Adrenal gland (tissue), 12 donors: ENCODE results near the gene DSCAML1. TPM values are rescaled to one million over a fixed set of nuclear protein-coding genes. Genes with fewer than 3 reads are reported as not detected.

Source experiments
- DNase-seq, 7 donors: peaks; one replicate each; pipeline ENCODE4 v3.0.0-alpha.2; 2019 to 2020
- H3K27ac ChIP-seq, 5 donors: fragments of 200-600 bp; sonication (generic) in 4 of 5; 1 replicate in 3 of 5; 2 replicates in 2 of 5; pipeline versions ENCODE4 v1.5.1 to v1.8.0; 2016 to 2020; ENCODE audit warnings: mild to moderate bottlenecking in 1 of 5
- H3K27me3 ChIP-seq: fragments of 200-600 bp; 2 replicates; pipeline ENCODE4 v1.8.0; 2021
- H3K36me3 ChIP-seq, 2 donors: fragments of 200-600 bp; replicated peaks in 1 of 2; 1 replicate in 1 of 2; 2 replicates in 1 of 2; pipeline versions ENCODE4 v1.5.1 to v1.8.0; 2018 to 2022
- H3K4me1 ChIP-seq, 2 donors: fragments of 200-600 bp; replicated peaks in 1 of 2; 1 replicate in 1 of 2; 2 replicates in 1 of 2; pipeline versions ENCODE4 v1.5.1 to v1.8.0; 2018 to 2021
- H3K4me3 ChIP-seq, 4 donors: fragments of 200-600 bp; sonication (generic) in 3 of 4; one replicate each; pipeline ENCODE4 v1.5.1; 2016 to 2018
- H3K9me3 ChIP-seq, 3 donors: fragments of 200-600 bp; sonication (generic) in 1 of 3; replicated peaks in 1 of 3; 1 replicate in 2 of 3; 2 replicates in 1 of 3; pipeline versions ENCODE4 v1.5.1 to v1.8.0; 2016 to 2021
- CTCF ChIP-seq, 6 experiments: fragments of 450-650 bp in 4 of 6; fragments of 200-600 bp in 2 of 6; sonication (generic) in 1 of 6; IDR thresholded peaks; 1 replicate in 5 of 6; 2 replicates in 1 of 6; pipeline versions ENCODE4 v1.5.1 to v1.8.0; 2016 to 2021; ENCODE audit warnings: antibody characterized with exemption in 6 of 6, mild to moderate bottlenecking in 2 of 6, moderate library complexity in 1 of 6
- POLR2A ChIP-seq, 2 donors: fragments of 450-650 bp; IDR thresholded peaks; one replicate each; pipeline ENCODE4 v1.6.1; 2017; ENCODE audit warnings: antibody characterized with exemption in 2 of 2, mild to moderate bottlenecking in 2 of 2, moderate library complexity in 1 of 2
- WGBS, 4 donors: extraction: QIAGEN DNeasy Blood & Tissue Kit in 2 of 4; methylation state at CpG; one replicate each; pipeline versions ENCODE4 v1.1.5 to v1.1.7; 2013 to 2017; 5-methylcytosine and 5-hydroxymethylcytosine counted together
- intact Hi-C, 2 donors: fragments of 100-400 bp; cut with DNase I; formaldehyde crosslinking; loops; one replicate each; pipeline versions ENCODE4 v1.14.1 to v1.15.0; 2022 to 2023
- polyA plus RNA-seq, 3 donors: library from polyadenylated mRNA; stranded (reverse); fragments of 200-250 nt in 2 of 3; fragments of 350-450 nt in 1 of 3; fragmentation: Illumina TruSeq in 1 of 3; extraction: RNeasy Lipid Tissue Mini Kit (QIAGEN cat#74804) in 1 of 3; gene quantifications; one replicate each; pipeline ENCODE4 v1.2.3, GENCODE V29; 2013 to 2014
- total RNA-seq, 9 donors: library from RNA; depleted of rRNA in 4 of 9; stranded (reverse); fragments of >200 nt in 4 of 9; fragments of 120-200 nt in 1 of 9; fragmentation: NEBNext Ultra II Directional in 1 of 9; extraction: Animal tissue kit (Norgen Biotek cat#: 25700) in 1 of 9; gene quantifications; one replicate each; pipeline versions ENCODE4 v1.1.0 to v1.2.4, GENCODE V29; 2013 to 2023
- donor health status: healthy with polysubstance abuse.
- donor health status: Bipolar disorder and iron deficiency.
- donor health status: DM: yes; HTN: yes; CAD: no.
- donor health status: DM: no; HTN: no; CAD: no.
- donor health status: DM: no; HTN: no; CAD: no.
- donor health status: DM: yes; HTN: yes; CAD: no.

DSCAML1 gene
- total and polyA plus RNA-seq, 12 donors = 0.09 to 1.9 (median 0.55) TPM; not detected in 1

DNA sequence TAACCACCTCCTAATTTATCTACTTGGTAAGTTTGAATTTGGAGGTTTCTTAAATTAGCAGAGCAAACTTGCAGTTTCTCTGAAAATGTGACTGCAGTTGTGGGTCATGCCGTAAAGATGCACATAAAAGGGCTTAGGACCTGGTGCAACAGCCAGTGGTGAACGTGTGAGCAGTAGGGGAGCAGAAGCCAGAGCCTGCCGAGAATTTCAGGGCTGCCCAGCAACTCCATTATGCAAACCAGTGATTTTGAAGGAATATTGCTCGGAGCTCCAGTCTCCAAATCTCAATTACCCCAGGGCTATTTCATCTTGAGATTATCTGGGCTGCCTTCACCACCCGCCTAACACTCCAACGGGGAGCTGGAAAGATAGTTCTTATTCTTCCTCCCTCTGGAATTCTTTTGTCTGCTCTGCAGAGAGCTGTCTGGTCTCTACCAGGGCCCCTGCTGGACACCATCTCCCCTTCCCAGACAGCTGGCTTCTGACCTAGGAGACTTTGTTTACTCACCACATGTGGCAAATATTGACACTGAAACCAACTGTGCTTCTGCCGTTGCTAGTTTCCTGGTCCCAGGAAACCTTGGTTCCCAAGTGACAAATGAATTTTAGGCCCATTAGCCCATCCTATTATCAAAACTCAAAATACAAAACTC, 93.9 kb downstream of the DSCAML1 start:
- TF ChIP-seq CTCF (IDR thresholded peaks at IDR 0.05) = no peak
- TF ChIP-seq POLR2A (IDR thresholded peaks at IDR 0.05) = no peak
- intact Hi-C loops = no loop called here
- no peaks in the 10 kb centered on the region for H3K27me3 ChIP-seq
- no peak overlapping the region for H3K27ac ChIP-seq
- WGBS, 4 donors = 63 to 75% (median 69%) methylated on average over 7 of the region's 7 CpGs
- H3K36me3 ChIP-seq = no peaks in the 10 kb centered on the region
- no peak for DNase-seq
- no peaks in the 10 kb centered on the region for H3K4me1 ChIP-seq
- no peaks in the 10 kb centered on the region for H3K9me3 ChIP-seq
- H3K4me3 ChIP-seq = no peak overlapping the region

DNA sequence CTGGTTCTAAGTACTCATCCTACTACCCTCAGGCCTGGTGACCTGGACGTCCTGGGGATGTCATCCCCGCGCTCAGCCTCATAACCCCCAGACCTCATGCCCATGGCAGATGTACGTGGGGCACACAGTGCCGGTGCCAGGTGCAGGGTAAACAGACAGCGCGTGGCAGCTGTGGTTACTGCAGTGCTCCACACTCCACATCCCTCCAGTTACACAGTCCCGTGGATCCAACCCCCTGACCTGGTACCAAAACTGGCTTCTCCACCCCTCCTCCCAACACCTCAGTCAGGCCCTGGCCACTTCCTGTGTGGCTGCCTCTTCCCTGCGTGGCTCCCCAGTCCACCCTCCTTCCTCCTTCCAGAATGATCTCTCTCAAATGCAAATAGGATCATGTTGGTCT, 95.2 kb downstream of the DSCAML1 start:
- WGBS, 4 donors = 75 to 83% (median 80%) methylated on average over 6 to 9 of the region's 9 CpGs
- Histone ChIP-seq H3K36me3 (no peaks in the 10 kb centered on the region), H3K27me3 (no peaks in the 10 kb centered on the region), H3K4me3 (no peak overlapping the region), H3K9me3 (no peaks in the 10 kb centered on the region), H3K27ac (no peak overlapping the region), H3K4me1 (no peaks in the 10 kb centered on the region)
- intact Hi-C loops = no loop called here
- DNase-seq = no peak
- TF ChIP-seq CTCF (IDR thresholded peaks at IDR 0.05) = no peak
- no peak for TF ChIP-seq POLR2A (IDR thresholded peaks at IDR 0.05)

DNA sequence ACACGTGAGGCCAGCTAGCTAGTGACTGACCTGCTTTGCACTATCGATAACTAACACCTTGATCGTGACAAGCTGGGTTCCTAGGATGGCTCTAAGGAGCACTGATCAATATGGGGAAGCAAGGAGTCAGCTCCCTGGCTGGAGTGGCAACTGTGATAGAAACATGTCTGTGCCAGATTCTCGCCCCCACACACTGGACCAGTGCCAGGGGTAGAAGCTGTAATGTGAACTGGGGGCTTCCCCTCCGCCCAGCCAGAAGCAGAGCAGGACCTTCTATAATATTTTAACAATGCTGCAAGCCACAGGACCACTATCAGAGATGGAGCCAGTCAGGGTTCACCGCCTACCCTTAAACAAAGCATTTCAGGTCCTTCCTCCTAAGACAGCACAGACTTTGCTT, 96.5 kb downstream of the DSCAML1 start:
- intact Hi-C loops = no loop called here
- WGBS, 4 donors = 90 to 100% (median 93%) methylated on average over 1 to 6 of the region's 6 CpGs

GRCh38 chr11:117697319-117697718, 99.7 kb downstream of the DSCAML1 start:
- no peak for TF ChIP-seq CTCF (IDR thresholded peaks at IDR 0.05)
- TF ChIP-seq POLR2A (IDR thresholded peaks at IDR 0.05) = no peak
- intact Hi-C loops = no loop called here

More for the DNA sequence above, 96.5 kb downstream of the DSCAML1 start:
- Histone ChIP-seq H3K4me1 (no peaks in the 10 kb centered on the region), H3K36me3 (no peaks in the 10 kb centered on the region), H3K27ac (no peak overlapping the region), H3K27me3 (no peaks in the 10 kb centered on the region), H3K4me3 (no peak overlapping the region), H3K9me3 (no peaks in the 10 kb centered on the region)
- TF ChIP-seq CTCF (IDR thresholded peaks at IDR 0.05) (no peak), POLR2A (IDR thresholded peaks at IDR 0.05) (no peak)
- DNase-seq = no peak

More at GRCh38 chr11:117697319-117697718, 99.7 kb downstream of the DSCAML1 start:
- Histone ChIP-seq H3K4me1 (no peaks in the 10 kb centered on the region), H3K9me3 (no peaks in the 10 kb centered on the region), H3K27me3 (no peaks in the 10 kb centered on the region), H3K36me3 (no peaks in the 10 kb centered on the region), H3K4me3 (no peak overlapping the region), H3K27ac (no peak overlapping the region)
- WGBS, 4 donors = 65 to 76% (median 66%) methylated on average over 3 of the region's 3 CpGs
- DNase-seq = no peak
